ENCODE data around the gene SND1.

SND1 gene

DNA sequence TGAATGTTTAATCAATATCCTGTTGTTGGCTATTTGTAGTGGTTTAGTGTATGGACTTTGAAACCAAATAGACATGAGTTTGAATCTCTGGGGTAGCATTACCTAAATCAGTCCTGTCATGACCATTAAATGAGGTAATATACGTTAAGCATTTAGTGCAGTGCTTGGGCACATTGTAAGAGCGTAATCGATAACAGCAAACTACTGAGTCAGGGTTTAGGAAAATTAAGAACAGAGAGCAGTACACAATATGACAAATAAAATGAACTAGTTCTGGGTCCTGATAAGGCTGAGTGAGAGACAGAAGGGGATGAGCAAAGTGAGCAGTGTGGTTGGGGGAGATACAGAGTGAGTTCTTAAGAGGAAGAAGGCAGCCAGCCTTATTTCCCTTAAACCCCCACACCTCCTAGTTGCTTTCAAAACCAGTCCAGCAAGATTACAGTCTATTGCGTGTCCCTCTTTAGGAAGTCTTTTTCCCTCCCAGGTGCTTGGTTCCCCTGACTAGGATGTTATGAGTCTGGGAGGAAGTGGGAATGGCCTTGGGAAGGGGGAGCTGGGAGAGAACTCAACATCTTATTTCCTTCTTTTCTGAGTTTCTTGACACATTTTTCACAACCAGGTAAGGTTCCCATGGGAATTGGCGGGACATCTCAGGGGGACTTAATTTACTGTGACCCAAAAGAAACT, 171.0 kb downstream of the SND1 start:
- ATAC-seq: no peak
- TF ChIP-seq CSDC2 (CRISPR knock-in tag; IDR thresholded peaks at IDR 0.05): no peak
- TF ChIP-seq SNAI2 (CRISPR knock-in tag; IDR thresholded peaks at IDR 0.05): no peak
- TF ChIP-seq RARB (CRISPR knock-in tag; IDR thresholded peaks at IDR 0.05): no peak
- no peak for TF ChIP-seq ZNF70 (CRISPR knock-in tag; IDR thresholded peaks at IDR 0.05)
- no peak for TF ChIP-seq ZC3H10 (CRISPR knock-in tag; IDR thresholded peaks at IDR 0.05)
- no peak for TF ChIP-seq POU6F1 (CRISPR knock-in tag; IDR thresholded peaks at IDR 0.05; ENCODE audit: borderline replicate concordance, low read depth)
- TF ChIP-seq ISL1 (CRISPR knock-in tag; IDR thresholded peaks at IDR 0.05): no peak
- no peak for TF ChIP-seq ARNTL (CRISPR knock-in tag; IDR thresholded peaks at IDR 0.05; ENCODE audit: borderline replicate concordance, low read depth)
- no peak for TF ChIP-seq TOX (CRISPR knock-in tag; IDR thresholded peaks at IDR 0.05; ENCODE audit: borderline replicate concordance)
- no peak for TF ChIP-seq OSR1 (CRISPR knock-in tag; IDR thresholded peaks at IDR 0.05)
- TF ChIP-seq ZNF8 (CRISPR knock-in tag; IDR thresholded peaks at IDR 0.05): no peak
- TF ChIP-seq, protein P1, sequence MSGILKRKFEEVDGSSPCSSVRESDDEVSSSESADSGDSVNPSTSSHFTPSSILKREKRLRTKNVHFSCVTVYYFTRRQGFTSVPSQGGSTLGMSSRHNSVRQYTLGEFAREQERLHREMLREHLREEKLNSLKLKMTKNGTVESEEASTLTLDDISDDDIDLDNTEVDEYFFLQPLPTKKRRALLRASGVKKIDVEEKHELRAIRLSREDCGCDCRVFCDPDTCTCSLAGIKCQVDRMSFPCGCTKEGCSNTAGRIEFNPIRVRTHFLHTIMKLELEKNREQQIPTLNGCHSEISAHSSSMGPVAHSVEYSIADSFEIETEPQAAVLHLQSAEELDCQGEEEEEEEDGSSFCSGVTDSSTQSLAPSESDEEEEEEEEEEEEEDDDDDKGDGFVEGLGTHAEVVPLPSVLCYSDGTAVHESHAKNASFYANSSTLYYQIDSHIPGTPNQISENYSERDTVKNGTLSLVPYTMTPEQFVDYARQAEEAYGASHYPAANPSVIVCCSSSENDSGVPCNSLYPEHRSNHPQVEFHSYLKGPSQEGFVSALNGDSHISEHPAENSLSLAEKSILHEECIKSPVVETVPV (CRISPR knock-in tag; IDR thresholded peaks at IDR 0.05): no peak
- TF ChIP-seq, protein P2, sequence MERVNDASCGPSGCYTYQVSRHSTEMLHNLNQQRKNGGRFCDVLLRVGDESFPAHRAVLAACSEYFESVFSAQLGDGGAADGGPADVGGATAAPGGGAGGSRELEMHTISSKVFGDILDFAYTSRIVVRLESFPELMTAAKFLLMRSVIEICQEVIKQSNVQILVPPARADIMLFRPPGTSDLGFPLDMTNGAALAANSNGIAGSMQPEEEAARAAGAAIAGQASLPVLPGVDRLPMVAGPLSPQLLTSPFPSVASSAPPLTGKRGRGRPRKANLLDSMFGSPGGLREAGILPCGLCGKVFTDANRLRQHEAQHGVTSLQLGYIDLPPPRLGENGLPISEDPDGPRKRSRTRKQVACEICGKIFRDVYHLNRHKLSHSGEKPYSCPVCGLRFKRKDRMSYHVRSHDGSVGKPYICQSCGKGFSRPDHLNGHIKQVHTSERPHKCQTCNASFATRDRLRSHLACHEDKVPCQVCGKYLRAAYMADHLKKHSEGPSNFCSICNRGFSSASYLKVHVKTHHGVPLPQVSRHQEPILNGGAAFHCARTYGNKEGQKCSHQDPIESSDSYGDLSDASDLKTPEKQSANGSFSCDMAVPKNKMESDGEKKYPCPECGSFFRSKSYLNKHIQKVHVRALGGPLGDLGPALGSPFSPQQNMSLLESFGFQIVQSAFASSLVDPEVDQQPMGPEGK (CRISPR knock-in tag; IDR thresholded peaks at IDR 0.05; ENCODE audit: borderline replicate concordance): no peak
- TF ChIP-seq PPARA (CRISPR knock-in tag; IDR thresholded peaks at IDR 0.05; ENCODE audit: borderline replicate concordance): no peak
- no peak for TF ChIP-seq ZFP3 (CRISPR knock-in tag; IDR thresholded peaks at IDR 0.05)
- TF ChIP-seq, protein P3, sequence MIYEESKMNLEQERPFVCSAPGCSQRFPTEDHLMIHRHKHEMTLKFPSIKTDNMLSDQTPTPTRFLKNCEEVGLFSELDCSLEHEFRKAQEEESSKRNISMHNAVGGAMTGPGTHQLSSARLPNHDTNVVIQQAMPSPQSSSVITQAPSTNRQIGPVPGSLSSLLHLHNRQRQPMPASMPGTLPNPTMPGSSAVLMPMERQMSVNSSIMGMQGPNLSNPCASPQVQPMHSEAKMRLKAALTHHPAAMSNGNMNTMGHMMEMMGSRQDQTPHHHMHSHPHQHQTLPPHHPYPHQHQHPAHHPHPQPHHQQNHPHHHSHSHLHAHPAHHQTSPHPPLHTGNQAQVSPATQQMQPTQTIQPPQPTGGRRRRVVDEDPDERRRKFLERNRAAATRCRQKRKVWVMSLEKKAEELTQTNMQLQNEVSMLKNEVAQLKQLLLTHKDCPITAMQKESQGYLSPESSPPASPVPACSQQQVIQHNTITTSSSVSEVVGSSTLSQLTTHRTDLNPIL (CRISPR knock-in tag; IDR thresholded peaks at IDR 0.05; ENCODE audit: low read depth): no peak
- TF ChIP-seq, protein P4, sequence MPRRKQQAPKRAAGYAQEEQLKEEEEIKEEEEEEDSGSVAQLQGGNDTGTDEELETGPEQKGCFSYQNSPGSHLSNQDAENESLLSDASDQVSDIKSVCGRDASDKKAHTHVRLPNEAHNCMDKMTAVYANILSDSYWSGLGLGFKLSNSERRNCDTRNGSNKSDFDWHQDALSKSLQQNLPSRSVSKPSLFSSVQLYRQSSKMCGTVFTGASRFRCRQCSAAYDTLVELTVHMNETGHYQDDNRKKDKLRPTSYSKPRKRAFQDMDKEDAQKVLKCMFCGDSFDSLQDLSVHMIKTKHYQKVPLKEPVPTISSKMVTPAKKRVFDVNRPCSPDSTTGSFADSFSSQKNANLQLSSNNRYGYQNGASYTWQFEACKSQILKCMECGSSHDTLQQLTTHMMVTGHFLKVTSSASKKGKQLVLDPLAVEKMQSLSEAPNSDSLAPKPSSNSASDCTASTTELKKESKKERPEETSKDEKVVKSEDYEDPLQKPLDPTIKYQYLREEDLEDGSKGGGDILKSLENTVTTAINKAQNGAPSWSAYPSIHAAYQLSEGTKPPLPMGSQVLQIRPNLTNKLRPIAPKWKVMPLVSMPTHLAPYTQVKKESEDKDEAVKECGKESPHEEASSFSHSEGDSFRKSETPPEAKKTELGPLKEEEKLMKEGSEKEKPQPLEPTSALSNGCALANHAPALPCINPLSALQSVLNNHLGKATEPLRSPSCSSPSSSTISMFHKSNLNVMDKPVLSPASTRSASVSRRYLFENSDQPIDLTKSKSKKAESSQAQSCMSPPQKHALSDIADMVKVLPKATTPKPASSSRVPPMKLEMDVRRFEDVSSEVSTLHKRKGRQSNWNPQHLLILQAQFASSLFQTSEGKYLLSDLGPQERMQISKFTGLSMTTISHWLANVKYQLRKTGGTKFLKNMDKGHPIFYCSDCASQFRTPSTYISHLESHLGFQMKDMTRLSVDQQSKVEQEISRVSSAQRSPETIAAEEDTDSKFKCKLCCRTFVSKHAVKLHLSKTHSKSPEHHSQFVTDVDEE (CRISPR knock-in tag; IDR thresholded peaks at IDR 0.05): no peak

- TF ChIP-seq ESRRG (CRISPR knock-in tag; IDR thresholded peaks at IDR 0.05) (no peak), POU6F1 (CRISPR knock-in tag; IDR thresholded peaks at IDR 0.05; ENCODE audit: borderline replicate concordance, low read depth) (no peak), ZFP3 (CRISPR knock-in tag; IDR thresholded peaks at IDR 0.05) (no peak), ARNTL (CRISPR knock-in tag; IDR thresholded peaks at IDR 0.05; ENCODE audit: borderline replicate concordance, low read depth) (no peak), ZNF565 (CRISPR knock-in tag; conservative IDR thresholded peaks at IDR 0.05; ENCODE audit: low read depth) (no peak), TCF4 (CRISPR knock-in tag; IDR thresholded peaks at IDR 0.05; ENCODE audit: borderline replicate concordance) (no peak), ZFP30 (CRISPR knock-in tag; IDR thresholded peaks at IDR 0.05) (no peak), ZNF8 (CRISPR knock-in tag; IDR thresholded peaks at IDR 0.05) (no peak)
- TF ChIP-seq, protein P1 (CRISPR knock-in tag; IDR thresholded peaks at IDR 0.05): no peak
Observed at GRCh38 chr7:127824682-127825081, 172.7 kb downstream of the SND1 start.

More at GRCh38 chr7:127824682-127825081, 172.7 kb downstream of the SND1 start:
- no peak for ATAC-seq
